Tibial artery (tissue), 4 donors: Measurements from ENCODE around the gene FAM184B.

Experiments
- DNase-seq, 2 donors: peaks; one replicate each; pipeline ENCODE4 v3.0.0-alpha.2; 2019
- H3K27ac ChIP-seq, 2 donors: fragments of 200-600 bp; sonication (generic) in 1 of 2; 1 replicate in 1 of 2; 2 replicates in 1 of 2; pipeline ENCODE4 v1.5.1; 2018 to 2019; ENCODE audit warnings: mild to moderate bottlenecking in 1 of 2
- H3K27me3 ChIP-seq, 2 donors: fragments of 200-600 bp; sonication (generic) in 1 of 2; one replicate each; pipeline versions ENCODE4 v1.5.1 to v1.6.0; 2016 to 2019
- H3K36me3 ChIP-seq, 3 donors: fragments of 200-600 bp; sonication (generic) in 2 of 3; one replicate each; pipeline ENCODE4 v1.5.1; 2016 to 2019; ENCODE audit warnings: mild to moderate bottlenecking in 2 of 3
- H3K4me1 ChIP-seq, 4 donors: fragments of 200-600 bp; sonication (generic) in 2 of 4; 1 replicate in 3 of 4; 2 replicates in 1 of 4; pipeline ENCODE4 v1.5.1; 2016 to 2019
- H3K4me3 ChIP-seq, 2 donors: fragments of 200-600 bp; sonication (generic) in 1 of 2; 1 replicate in 1 of 2; 2 replicates in 1 of 2; pipeline ENCODE4 v1.5.1; 2018 to 2019; ENCODE audit warnings: mild to moderate bottlenecking in 2 of 2
- H3K9me3 ChIP-seq, 3 donors: fragments of 200-600 bp; sonication (generic) in 1 of 3; one replicate each; pipeline ENCODE4 v1.5.1; 2016 to 2019
- CTCF ChIP-seq, 2 experiments: fragments of 200-600 bp in 1 of 2; fragments of 450-650 bp in 1 of 2; IDR thresholded peaks; one replicate each; pipeline ENCODE4 v1.5.1; 2017 to 2019; ENCODE audit warnings: antibody characterized with exemption in 2 of 2, mild to moderate bottlenecking in 1 of 2, moderate library complexity in 1 of 2
- intact Hi-C: fragments of 100-400 bp; cut with DNase I; formaldehyde crosslinking; loops from one replicate; pipeline ENCODE4 v1.15.0; 2023; ENCODE audit warnings: low total_unique reads

The FAM184B gene

GRCh38 chr4:17635056-17635455, 146.4 kb downstream of the FAM184B start:
- DNase-seq: no peak
- H3K27ac ChIP-seq: no peak overlapping the region
- no peaks in the 10 kb centered on the region for H3K9me3 ChIP-seq
- H3K4me3 ChIP-seq: no peak overlapping the region
- intact Hi-C loops: loop anchor here (5.0 kb wide), 1 partner anchor 88 kb away; no protein-coding TSS in a partner anchor
- no peaks in the 10 kb centered on the region for H3K27me3 ChIP-seq
- TF ChIP-seq CTCF (IDR thresholded peaks at IDR 0.05): no peak
- no peaks in the 10 kb centered on the region for H3K4me1 ChIP-seq
- H3K36me3 ChIP-seq: peaks cover 23 to 63% (median 43%) of the 10 kb centered on the region in 3 donors

GRCh38 chr4:17633600-17633999, 147.8 kb downstream of the FAM184B start:
- DNase-seq: no peak
- peaks cover 27 to 64% (median 46%) of the 10 kb centered on the region in 3 donors for H3K36me3 ChIP-seq
- no peaks in the 10 kb centered on the region for H3K9me3 ChIP-seq
- no peaks in the 10 kb centered on the region for H3K4me1 ChIP-seq
- H3K27me3 ChIP-seq: no peaks in the 10 kb centered on the region
- no peak overlapping the region for H3K27ac ChIP-seq
- no peak for TF ChIP-seq CTCF (IDR thresholded peaks at IDR 0.05)
- intact Hi-C loops: no loop called here
- H3K4me3 ChIP-seq: no peak overlapping the region

GRCh38 chr4:17630228-17630627, 151.2 kb downstream of the FAM184B start:
- Histone ChIP-seq H3K27ac (no peak overlapping the region), H3K36me3 (peaks cover 60 to 92% (median 79%) of the 10 kb centered on the region in 3 donors), H3K4me1 (no peaks in the 10 kb centered on the region), H3K27me3 (no peaks in the 10 kb centered on the region), H3K4me3 (no peak overlapping the region), H3K9me3 (no peaks in the 10 kb centered on the region)
- TF ChIP-seq CTCF (IDR thresholded peaks at IDR 0.05): no peak
- DNase-seq: no peak
- intact Hi-C loops: no loop called here

GRCh38 chr4:17624821-17625220, 156.6 kb downstream of the FAM184B start:
- no peaks in the 10 kb centered on the region for H3K9me3 ChIP-seq
- H3K27me3 ChIP-seq: no peaks in the 10 kb centered on the region
- intact Hi-C loops: no loop called here
- H3K36me3 ChIP-seq: peaks cover 82 to 95% (median 87%) of the 10 kb centered on the region in 3 donors
- no peak overlapping the region for H3K4me3 ChIP-seq
- no peak for DNase-seq
- H3K27ac ChIP-seq: no peak overlapping the region
- TF ChIP-seq CTCF (IDR thresholded peaks at IDR 0.05): no peak
- H3K4me1 ChIP-seq: no peaks in the 10 kb centered on the region

GRCh38 chr4:17623451-17624001, 157.9 kb downstream of the FAM184B start:
- H3K9me3 ChIP-seq: no peaks in the 10 kb centered on the region
- no peak overlapping the region for H3K4me3 ChIP-seq
- intact Hi-C loops: no loop called here
- H3K27me3 ChIP-seq: no peaks in the 10 kb centered on the region
- no peak for DNase-seq
- H3K4me1 ChIP-seq: peaks cover 0 to 13% (median 7%) of the 10 kb centered on the region in 4 donors
- H3K27ac ChIP-seq: no peak overlapping the region
- no peak for TF ChIP-seq CTCF (IDR thresholded peaks at IDR 0.05)
- peaks cover 82 to 98% (median 87%) of the 10 kb centered on the region in 3 donors for H3K36me3 ChIP-seq
